Suppressor macrophage treated with lipopolysaccharide for 1 hour (primary cell): ENCODE data around the gene SLC13A4.
"Not testable (repeated sequence)": the region's sequence is repeated elsewhere in the genome, so short reads cannot be mapped to it uniquely, and the experiment has no call there.

Source experiments
- DNase-seq, 3 donors: peaks; one replicate each; pipeline ENCODE4 v3.0.0-alpha.2; 2020 to 2022

Gene SLC13A4

GRCh38 chr7:135728136-135728669, at the start of gene SLC13A4:
Gene SLC13A4 (minus strand): TSS chr7:135728186. CDS start chr7:135727496, 690 bp downstream.
- no peak for DNase-seq

GRCh38 chr7:135775915-135776314, 47.9 kb upstream of the SLC13A4 start:
- not testable (repeated sequence) for DNase-seq

- no peak for DNase-seq
Measured at GRCh38 chr7:135775230-135775629, 47.2 kb upstream of the SLC13A4 start.

- no peak for DNase-seq
Measured at GRCh38 chr7:135774284-135774683, 46.3 kb upstream of the SLC13A4 start.

GRCh38 chr7:135773464-135773863, 45.5 kb upstream of the SLC13A4 start:
- no peak for DNase-seq

GRCh38 chr7:135772639-135773222, 44.7 kb upstream of the SLC13A4 start:
- DNase-seq: no peak

- DNase-seq: no peak
Measured at GRCh38 chr7:135771961-135772638, 44.1 kb upstream of the SLC13A4 start.

GRCh38 chr7:135771051-135771450, 43.1 kb upstream of the SLC13A4 start:
- DNase-seq: no peak

- no peak for DNase-seq
Measured at GRCh38 chr7:135770139-135770710, 42.2 kb upstream of the SLC13A4 start.

- DNase-seq: no peak
Measured at GRCh38 chr7:135769005-135769802, 41.2 kb upstream of the SLC13A4 start.

GRCh38 chr7:135768467-135768866, 40.5 kb upstream of the SLC13A4 start:
- DNase-seq: no peak

GRCh38 chr7:135768064-135768463, 40.1 kb upstream of the SLC13A4 start:
- DNase-seq: no peak

- no peak for DNase-seq
Measured at GRCh38 chr7:135763261-135763660, 35.3 kb upstream of the SLC13A4 start.

GRCh38 chr7:135761751-135762488, 33.9 kb upstream of the SLC13A4 start:
- peak in 1 of 3 donors; percentile 2 for DNase-seq

GRCh38 chr7:135759532-135759931, 31.5 kb upstream of the SLC13A4 start:
- DNase-seq: no peak

- no peak for DNase-seq
Measured at GRCh38 chr7:135758531-135758932, 30.5 kb upstream of the SLC13A4 start.

- DNase-seq: no peak
Measured at GRCh38 chr7:135757719-135758411, 29.9 kb upstream of the SLC13A4 start.

GRCh38 chr7:135756191-135756590, 28.2 kb upstream of the SLC13A4 start:
- DNase-seq: peak in 1 of 3 donors; percentile 7

- DNase-seq: no peak
Measured at GRCh38 chr7:135755351-135755753, 27.4 kb upstream of the SLC13A4 start.

- no peak for DNase-seq
Measured at GRCh38 chr7:135753616-135754413, 25.8 kb upstream of the SLC13A4 start.

GRCh38 chr7:135748770-135749169, 20.8 kb upstream of the SLC13A4 start, which contains the start of gene FAM180A:
Gene FAM180A (minus strand): TSS chr7:135748813. CDS start chr7:135748580, 233 bp downstream.
- no peak for DNase-seq
